Endothelial cell of umbilical vein (primary cell): Measurements from ENCODE around the gene GPATCH1.

Source experiments
- EZH2 ChIP-seq: IDR thresholded peaks from 2 replicates; pipeline ENCODE4 v1.6.1; 2012; ENCODE audit warnings: borderline replicate concordance, low read depth, mild to moderate bottlenecking, moderate library complexity, low read length, inconsistent platforms; ENCODE audit not compliant: severe bottlenecking
- FOS ChIP-seq: IDR thresholded peaks from 2 replicates; pipeline ENCODE4 v1.6.1; 2011; ENCODE audit warnings: mild to moderate bottlenecking, low read length, moderate library complexity, borderline replicate concordance; ENCODE audit not compliant: insufficient read depth
- MAX ChIP-seq: IDR thresholded peaks from 2 replicates; pipeline ENCODE4 v1.6.1; 2011; ENCODE audit not compliant: insufficient read depth, insufficient read length
- MYC ChIP-seq: IDR thresholded peaks from one replicate; pipeline ENCODE4 v1.6.1; 2011; ENCODE audit warnings: mild to moderate bottlenecking, low read depth, low read length
- POLR2A ChIP-seq: IDR thresholded peaks from 2 replicates; pipeline ENCODE4 v1.6.1; 2012; ENCODE audit warnings: low read depth, mild to moderate bottlenecking, control low read depth, low read length
- POLR2AphosphoS5 ChIP-seq: IDR thresholded peaks from 2 replicates; pipeline ENCODE4 v1.6.1; 2012; ENCODE audit warnings: low read depth, mild to moderate bottlenecking, control low read depth, low read length, moderate library complexity; ENCODE audit not compliant: insufficient read depth
- TF ChIP-seq, protein P1 (sequence below), 2 donors: IDR thresholded peaks; 1 replicate in 1 of 2; 2 replicates in 1 of 2; pipeline ENCODE4 v1.5.1; 2011; ENCODE audit warnings: low read length in 2 of 2, mild to moderate bottlenecking in 2 of 2, moderate library complexity in 2 of 2, control low read depth in 1 of 2, inconsistent platforms in 1 of 2, low read depth in 1 of 2; ENCODE audit not compliant: insufficient read depth in 1 of 2; ENCODE audit errors: extremely low read depth in 1 of 2

DNA sequence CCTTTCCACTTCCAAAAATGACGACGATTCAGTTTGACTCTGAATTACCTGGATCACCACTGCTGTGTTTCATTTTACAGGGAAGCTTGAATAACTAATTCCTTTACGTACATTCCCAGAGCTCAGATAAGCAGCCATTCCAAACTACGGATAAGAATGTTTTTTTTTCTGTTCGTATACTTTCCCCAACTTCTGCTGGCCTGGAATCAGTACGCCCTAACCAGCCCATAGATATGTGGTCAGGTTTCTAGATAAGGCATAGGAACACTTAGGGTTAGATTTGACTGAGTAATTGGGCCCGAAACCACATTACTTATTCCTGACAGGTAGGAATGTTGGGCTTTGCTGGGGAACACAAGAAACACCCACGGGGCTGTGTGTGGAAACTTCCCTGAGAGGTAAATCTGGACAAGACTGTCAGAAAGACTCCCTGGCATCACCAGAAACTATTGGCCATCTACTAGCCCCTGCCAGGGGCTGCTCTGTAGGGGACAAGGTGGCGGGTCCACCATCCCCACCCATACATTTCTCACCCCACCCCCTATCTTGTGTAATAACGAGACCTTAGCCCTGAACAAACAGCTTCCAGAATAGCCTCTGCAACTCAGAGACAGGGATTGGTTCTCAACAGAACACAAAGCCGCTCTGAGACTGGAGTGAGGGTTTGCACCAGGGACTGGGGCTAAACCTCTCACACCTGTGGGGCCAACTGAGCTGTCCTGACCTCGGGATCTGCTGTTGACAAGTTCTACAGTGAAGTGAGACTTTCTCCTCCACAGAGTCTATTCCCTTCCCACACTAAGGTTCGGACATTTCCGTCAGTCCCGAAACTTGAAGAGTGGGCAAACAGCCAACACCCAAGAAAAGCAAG lies 31.9 kb upstream of the GPATCH1 start:
- TF ChIP-seq, protein P1, sequence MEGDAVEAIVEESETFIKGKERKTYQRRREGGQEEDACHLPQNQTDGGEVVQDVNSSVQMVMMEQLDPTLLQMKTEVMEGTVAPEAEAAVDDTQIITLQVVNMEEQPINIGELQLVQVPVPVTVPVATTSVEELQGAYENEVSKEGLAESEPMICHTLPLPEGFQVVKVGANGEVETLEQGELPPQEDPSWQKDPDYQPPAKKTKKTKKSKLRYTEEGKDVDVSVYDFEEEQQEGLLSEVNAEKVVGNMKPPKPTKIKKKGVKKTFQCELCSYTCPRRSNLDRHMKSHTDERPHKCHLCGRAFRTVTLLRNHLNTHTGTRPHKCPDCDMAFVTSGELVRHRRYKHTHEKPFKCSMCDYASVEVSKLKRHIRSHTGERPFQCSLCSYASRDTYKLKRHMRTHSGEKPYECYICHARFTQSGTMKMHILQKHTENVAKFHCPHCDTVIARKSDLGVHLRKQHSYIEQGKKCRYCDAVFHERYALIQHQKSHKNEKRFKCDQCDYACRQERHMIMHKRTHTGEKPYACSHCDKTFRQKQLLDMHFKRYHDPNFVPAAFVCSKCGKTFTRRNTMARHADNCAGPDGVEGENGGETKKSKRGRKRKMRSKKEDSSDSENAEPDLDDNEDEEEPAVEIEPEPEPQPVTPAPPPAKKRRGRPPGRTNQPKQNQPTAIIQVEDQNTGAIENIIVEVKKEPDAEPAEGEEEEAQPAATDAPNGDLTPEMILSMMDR (IDR thresholded peaks at IDR 0.05; ENCODE audit: extremely low read depth in 1 of 2, insufficient read depth in 1 of 2, low read depth in 1 of 2, low read length in 2 of 2) = no peak
- no peak for TF ChIP-seq POLR2A
- TF ChIP-seq POLR2AphosphoS5 = no peak
- TF ChIP-seq FOS = no peak
- no peak for TF ChIP-seq EZH2
- no peak for TF ChIP-seq MYC
- no peak for TF ChIP-seq MAX
